Posterior vena cava (tissue), 2 donors: ENCODE results near the gene PRF1. TPM values are rescaled to one million over a fixed set of nuclear protein-coding genes. Genes with fewer than 3 reads are reported as not detected.
"Not testable (repeated sequence)": the region's sequence is repeated elsewhere in the genome, so short reads cannot be mapped to it uniquely, and the experiment has no call there.

Experiments used
- DNase-seq: peaks from one replicate; pipeline ENCODE4 v3.0.0-alpha.2; 2020; ENCODE audit warnings: low spot score
- intact Hi-C, 2 donors: fragments of 100-400 bp; cut with DNase I; formaldehyde crosslinking; loops; one replicate each; pipeline versions ENCODE4 v1.14.1 to v1.14.2; 2022 to 2023
- long read RNA-seq, 2 donors: library from polyadenylated mRNA; unstranded; transcript quantifications; one replicate each; pipeline ENCODE4 v2.0.0, GENCODE V29; 2020 to 2021
- total RNA-seq, 2 donors: library from RNA; stranded (reverse); fragmentation: NEBNext Ultra II Directional; extraction: Animal tissue kit (Norgen Biotek cat#: 25700); gene quantifications; one replicate each; pipeline ENCODE4 v1.2.1, GENCODE V29; 2021
- donor health status: DM: yes; HTN: yes; CAD: no.
- donor health status: DM: yes; HTN: yes; CAD: no.

The PRF1 gene
- total RNA-seq, result 1 to 10 TPM; 4.6 to 5.2 TPM
- long read RNA-seq, donor 1, partial matches to known transcripts, result 0 of 2 reads
- long read RNA-seq, donor 1, other reads (novel, unspliced or antisense), result 0 of 2 reads
- long read RNA-seq, donor 2, partial matches to known transcripts, result 7 of 10 reads
- long read RNA-seq, donor 2, other reads (novel, unspliced or antisense), result 0 of 10 reads

- no peak for DNase-seq
Measured at GRCh38 chr10:70602665-70603448, at the start of gene PRF1. Gene PRF1, minus strand, starts transcription at chr10:70602741. Its CDS starts 1,839 bp downstream, at chr10:70600902.

GRCh38 chr10:70651661-70652060, 49.1 kb upstream of the PRF1 start:
- DNase-seq, result no peak
- intact Hi-C loops, result no loop called here

More at GRCh38 chr10:70602665-70603448, at the start of gene PRF1:
- intact Hi-C loops, result no loop called here

DNA sequence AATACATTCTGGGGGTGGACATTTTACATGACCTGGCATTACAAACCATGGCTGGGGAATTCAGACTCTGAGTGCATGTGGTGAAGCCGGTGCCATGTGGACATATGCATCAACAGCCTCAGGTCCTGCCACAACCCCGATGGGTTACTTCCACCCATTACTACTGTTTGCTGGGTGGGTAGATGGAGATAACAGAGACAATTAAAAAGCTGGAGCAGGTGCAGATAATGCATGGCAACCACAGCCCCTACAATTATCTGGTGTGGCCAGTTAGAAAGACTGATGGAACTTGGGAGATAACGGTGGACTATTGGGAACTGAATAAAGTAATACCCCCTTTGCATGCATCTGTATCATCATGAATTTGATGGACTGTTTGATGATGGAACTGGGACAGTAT, 48.2 kb upstream of the PRF1 start:
- no peak for DNase-seq
- intact Hi-C loops, result no loop called here

- intact Hi-C loops, result no loop called here
- DNase-seq, result no peak
Measured at GRCh38 chr10:70650104-70650503, 47.6 kb upstream of the PRF1 start.

GRCh38 chr10:70649526-70649925, 47.0 kb upstream of the PRF1 start:
- intact Hi-C loops, result no loop called here
- no peak for DNase-seq

GRCh38 chr10:70648427-70648826, 45.9 kb upstream of the PRF1 start:
- DNase-seq, result no peak
- intact Hi-C loops, result no loop called here

DNA sequence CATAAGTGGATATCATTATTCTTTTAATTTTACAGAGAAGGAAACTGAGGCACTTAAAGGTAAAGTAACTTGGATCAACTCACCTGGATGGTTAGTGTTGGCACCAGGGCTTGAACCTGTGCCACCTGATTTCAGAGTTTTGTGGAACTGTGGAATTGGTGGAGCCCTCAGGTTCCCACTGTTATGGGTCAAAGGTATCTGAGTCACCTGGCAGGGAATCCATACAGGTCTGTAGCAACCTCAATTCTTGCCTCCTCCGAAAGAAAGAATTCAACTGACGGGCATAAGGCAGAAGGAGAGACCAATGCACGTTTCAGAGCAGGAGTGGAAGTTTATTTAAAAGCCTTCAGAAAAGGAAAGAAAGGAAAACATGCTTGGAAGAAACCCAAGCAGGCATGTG, 44.5 kb upstream of the PRF1 start:
- DNase-seq, result no peak
- intact Hi-C loops, result no loop called here

GRCh38 chr10:70644959-70645358, 42.4 kb upstream of the PRF1 start:
- DNase-seq, intact Hi-C loops: not testable (repeated sequence)

DNA sequence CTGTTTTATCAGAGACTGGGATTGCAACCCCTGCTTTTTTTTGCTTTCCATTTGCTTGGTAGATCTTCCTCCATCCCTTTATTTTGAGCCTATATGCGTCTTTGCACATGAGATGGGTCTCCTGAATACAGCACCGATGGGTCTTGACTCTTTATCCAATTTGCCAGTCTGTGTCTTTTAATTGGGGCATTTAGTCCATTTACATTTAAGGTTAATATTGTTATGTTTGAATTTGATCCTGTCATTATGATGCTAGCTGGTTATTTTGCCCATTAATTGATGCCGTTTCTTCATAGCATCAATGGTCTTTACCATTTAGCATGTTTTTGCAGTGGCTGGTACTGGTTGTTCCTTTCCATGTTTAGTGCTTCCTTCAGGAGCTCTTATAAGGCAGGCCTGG, 40.7 kb upstream of the PRF1 start:
- DNase-seq, intact Hi-C loops: not testable (repeated sequence)

GRCh38 chr10:70639640-70640383, 37.3 kb upstream of the PRF1 start:
- DNase-seq, intact Hi-C loops: not testable (repeated sequence)

DNA sequence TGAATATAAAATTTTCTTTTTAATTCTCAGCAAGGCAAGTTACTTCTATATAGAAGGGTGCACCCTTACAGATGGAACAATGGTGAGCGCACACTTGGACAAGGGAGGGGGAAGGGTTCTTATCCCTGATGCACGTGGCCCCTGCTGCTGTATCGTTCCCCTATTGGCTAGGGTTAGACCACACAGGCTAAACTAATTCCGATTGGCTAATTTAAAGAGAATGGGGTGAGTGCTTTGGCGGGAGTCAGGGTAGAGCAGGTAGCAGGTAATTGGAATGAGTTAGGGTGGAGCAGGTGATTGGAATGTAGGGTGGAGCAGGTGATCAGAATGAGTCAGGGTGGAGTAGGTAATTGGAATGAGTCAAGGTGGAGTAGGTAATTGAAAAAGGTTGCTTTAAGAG, 32.0 kb upstream of the PRF1 start:
- intact Hi-C loops, DNase-seq: not testable (repeated sequence)

GRCh38 chr10:70634011-70634410, 31.5 kb upstream of the PRF1 start:
- DNase-seq, result no peak
- intact Hi-C loops, result no loop called here

- intact Hi-C loops, DNase-seq: not testable (repeated sequence)
Measured at GRCh38 chr10:70631735-70632134, 29.2 kb upstream of the PRF1 start.

- intact Hi-C loops, result no loop called here
- no peak for DNase-seq
Measured at GRCh38 chr10:70629338-70629737, 26.8 kb upstream of the PRF1 start.

DNA sequence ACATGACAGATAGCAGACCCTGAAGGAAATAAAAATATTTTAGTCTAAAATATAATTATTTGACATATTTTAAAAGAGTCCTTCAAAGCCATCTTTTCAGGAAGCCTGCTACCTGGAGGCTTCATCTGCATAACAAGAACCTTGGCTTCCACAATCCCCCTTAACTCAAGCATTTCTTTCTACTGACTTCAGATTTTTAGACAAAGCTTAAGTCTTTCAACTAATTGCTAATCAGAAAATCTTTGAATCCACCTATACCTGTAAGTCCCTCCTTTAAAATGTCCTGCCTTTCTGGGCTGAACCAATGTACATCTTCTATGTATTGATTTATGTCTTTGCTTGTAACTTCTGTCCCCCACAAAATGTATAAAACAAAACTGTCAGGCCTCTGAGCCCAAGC, 23.5 kb upstream of the PRF1 start:
- no peak for DNase-seq
- intact Hi-C loops, result no loop called here

DNA sequence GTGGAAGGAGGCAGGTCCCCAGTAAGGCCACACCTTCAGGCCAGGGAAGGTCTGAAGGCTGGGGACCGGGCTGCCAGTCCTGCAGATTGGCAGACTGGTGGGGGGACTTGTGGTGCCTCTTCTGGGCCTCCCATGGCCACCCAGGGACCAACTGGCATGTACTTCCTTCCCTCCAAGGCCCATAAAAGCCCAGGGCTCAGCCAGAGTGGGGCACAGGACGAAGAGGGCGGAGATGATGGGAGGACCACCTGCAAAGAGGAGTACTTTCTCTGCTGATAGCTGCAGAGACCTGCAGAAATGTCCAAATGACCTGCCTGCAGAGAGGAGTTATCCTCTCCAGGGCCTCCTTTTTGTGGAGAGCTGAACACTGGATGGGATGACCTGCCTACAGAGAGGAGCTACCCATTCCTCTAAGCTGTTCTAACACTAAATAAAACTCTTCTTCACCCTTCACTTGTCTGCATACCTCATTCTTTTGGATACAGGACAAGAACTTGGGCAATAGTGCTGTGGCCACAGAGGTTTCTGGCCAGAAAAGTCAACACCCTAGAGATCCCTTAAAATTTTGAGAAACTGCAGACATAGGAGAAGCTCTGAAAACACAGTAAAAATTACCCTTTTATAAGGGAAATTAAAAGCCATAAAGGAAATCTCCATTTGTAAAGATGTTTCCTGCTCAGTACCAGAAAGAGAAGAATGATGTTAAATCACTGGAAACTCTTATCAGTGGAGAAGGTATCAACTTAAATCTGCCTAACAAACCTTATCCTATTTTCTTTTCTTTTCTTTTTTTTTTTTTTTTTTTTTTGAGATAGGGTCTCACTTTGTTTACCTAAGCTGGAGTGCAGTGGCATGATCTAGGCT, 20.7 kb upstream of the PRF1 start:
- DNase-seq, result no peak
- intact Hi-C loops, result no loop called here

GRCh38 chr10:70622541-70622940, 20.0 kb upstream of the PRF1 start:
- DNase-seq, result no peak
- intact Hi-C loops, result no loop called here

GRCh38 chr10:70621503-70622078, 19.1 kb upstream of the PRF1 start:
- intact Hi-C loops, result no loop called here
- no peak for DNase-seq

DNA sequence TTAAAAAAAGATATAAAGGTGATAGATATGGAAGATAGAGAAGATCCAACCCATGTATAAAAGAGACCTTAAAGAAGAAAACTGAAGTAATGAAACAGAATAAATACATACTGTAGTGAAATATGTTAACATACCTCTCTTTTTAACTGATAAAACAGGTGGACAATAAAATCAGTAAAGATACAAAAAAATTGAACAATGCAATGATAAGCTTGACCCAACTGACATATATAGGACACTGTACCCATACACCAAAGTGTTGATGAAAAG, 17.4 kb upstream of the PRF1 start:
- DNase-seq, result no peak
- intact Hi-C loops, result no loop called here
